Measurements from ENCODE around the gene MYCL.
"Not testable (repeated sequence)": the region's sequence is repeated elsewhere in the genome, so short reads cannot be mapped to it uniquely, and the experiment has no call there.

The MYCL gene

GRCh38 chr1:39928809-39929587, 27.3 kb upstream of the MYCL start:
- no peaks in the 10 kb centered on the region for H3K9me3 ChIP-seq (ENCODE audit: low read length)
- no peak overlapping the region for H2AFZ ChIP-seq (ENCODE audit: low read depth, low read length)
- no peak overlapping the region for H3K4me3 ChIP-seq (ENCODE audit: low read length)
- H3K27me3 ChIP-seq (ENCODE audit: insufficient read depth, low read length), result peaks cover 6% of the 10 kb centered on the region
- no peaks in the 10 kb centered on the region for H3K36me3 ChIP-seq (ENCODE audit: insufficient read depth, low read length)
- H3K4me1 ChIP-seq (ENCODE audit: insufficient read depth, low read length), result no peaks in the 10 kb centered on the region

DNA sequence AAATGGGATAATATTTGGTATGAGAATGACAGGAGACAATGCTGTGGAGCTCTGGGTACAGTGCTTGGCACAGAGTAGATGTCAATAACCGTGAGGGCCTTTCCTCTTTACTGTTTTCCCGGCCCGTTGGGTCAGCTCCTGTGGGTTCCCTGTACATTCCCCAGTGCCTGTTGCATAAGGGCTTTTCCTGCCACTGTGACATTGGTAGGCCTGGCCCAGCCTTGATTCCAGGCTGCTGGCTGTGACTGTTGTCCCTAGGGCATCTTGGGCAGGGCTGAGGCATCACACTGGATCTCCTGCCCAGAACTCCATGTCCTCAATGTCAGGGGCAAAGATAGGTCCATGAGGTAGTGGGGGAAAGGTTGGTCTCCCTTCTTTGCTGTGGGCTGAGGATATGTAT, 25.8 kb upstream of the MYCL start:
- Histone ChIP-seq H3K4me3 (ENCODE audit: low read length) (no peak overlapping the region), H2AFZ (ENCODE audit: low read depth, low read length) (no peak overlapping the region), H3K9me3 (ENCODE audit: low read length) (no peaks in the 10 kb centered on the region), H3K27me3 (ENCODE audit: insufficient read depth, low read length) (peaks cover 6% of the 10 kb centered on the region), H3K4me1 (ENCODE audit: insufficient read depth, low read length) (peaks cover under 1% of the 10 kb centered on the region), H3K36me3 (ENCODE audit: insufficient read depth, low read length) (no peaks in the 10 kb centered on the region)

DNA sequence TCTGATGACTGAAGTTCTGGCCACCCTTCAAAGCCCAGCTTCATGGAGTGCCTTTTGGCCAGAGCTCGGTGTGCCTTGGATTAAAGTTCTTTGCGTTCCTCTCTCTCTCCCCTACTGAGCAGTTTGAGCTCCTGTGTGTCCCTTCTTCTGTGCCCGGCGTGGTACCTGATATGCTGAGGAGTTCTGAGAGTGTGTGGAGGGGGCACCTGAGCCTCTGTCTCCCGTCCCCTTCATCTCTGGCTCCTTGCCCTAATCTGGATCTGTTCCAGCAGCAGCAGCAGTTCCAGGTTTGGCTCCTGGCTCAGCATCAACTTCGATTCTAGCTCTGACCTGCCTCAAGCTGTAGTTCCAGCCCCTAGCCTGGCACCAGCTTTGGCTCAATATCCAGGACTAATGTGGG, 25.1 kb upstream of the MYCL start:
- Histone ChIP-seq H2AFZ (ENCODE audit: low read depth, low read length) (no peak overlapping the region), H3K4me1 (ENCODE audit: insufficient read depth, low read length) (peaks cover 6% of the 10 kb centered on the region)

GRCh38 chr1:39926343-39926793, 24.7 kb upstream of the MYCL start:
- Histone ChIP-seq H3K4me1 (ENCODE audit: insufficient read depth, low read length) (peaks cover 6% of the 10 kb centered on the region), H3K36me3 (ENCODE audit: insufficient read depth, low read length) (no peaks in the 10 kb centered on the region), H3K9me3 (ENCODE audit: low read length) (no peaks in the 10 kb centered on the region), H2AFZ (ENCODE audit: low read depth, low read length) (no peak overlapping the region), H3K4me3 (ENCODE audit: low read length) (no peak overlapping the region), H3K27me3 (ENCODE audit: insufficient read depth, low read length) (peaks cover 6% of the 10 kb centered on the region)

More for the DNA sequence above, 25.1 kb upstream of the MYCL start:
- H3K4me3 ChIP-seq (ENCODE audit: low read length), result no peak overlapping the region
- peaks cover 6% of the 10 kb centered on the region for H3K27me3 ChIP-seq (ENCODE audit: insufficient read depth, low read length)
- no peaks in the 10 kb centered on the region for H3K9me3 ChIP-seq (ENCODE audit: low read length)
- no peaks in the 10 kb centered on the region for H3K36me3 ChIP-seq (ENCODE audit: insufficient read depth, low read length)

- H3K9me3 ChIP-seq (ENCODE audit: low read length), result no peaks in the 10 kb centered on the region
- no peak overlapping the region for H2AFZ ChIP-seq (ENCODE audit: low read depth, low read length)
- peaks cover 6% of the 10 kb centered on the region for H3K4me1 ChIP-seq (ENCODE audit: insufficient read depth, low read length)
- H3K4me3 ChIP-seq (ENCODE audit: low read length), result no peak overlapping the region
- no peaks in the 10 kb centered on the region for H3K36me3 ChIP-seq (ENCODE audit: insufficient read depth, low read length)
- peaks cover 6% of the 10 kb centered on the region for H3K27me3 ChIP-seq (ENCODE audit: insufficient read depth, low read length)
Observed at GRCh38 chr1:39925721-39926342, 24.1 kb upstream of the MYCL start.

DNA sequence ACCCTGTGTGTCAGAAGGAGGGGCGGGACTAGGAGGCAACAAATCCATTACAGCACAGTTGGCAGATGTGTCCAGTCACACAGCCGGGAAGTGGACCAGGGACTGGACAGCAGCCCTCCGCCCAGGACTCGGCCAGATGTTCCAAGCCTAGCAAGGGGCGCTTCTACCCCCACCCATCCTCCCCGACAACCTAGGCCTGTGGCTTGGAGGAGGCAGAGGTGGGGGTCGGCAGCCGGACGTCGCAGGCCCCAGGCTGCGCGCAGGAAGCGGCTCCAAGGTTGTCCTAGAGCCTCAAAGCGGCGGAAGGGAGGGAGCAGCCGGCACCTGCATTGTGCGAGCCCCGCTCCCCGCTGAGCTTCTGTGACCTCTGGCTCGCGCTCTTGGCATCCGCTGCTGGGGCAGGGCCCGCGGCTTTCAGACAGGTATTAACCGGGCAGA, 20.6 kb upstream of the MYCL start:
- H3K4me1 ChIP-seq (ENCODE audit: insufficient read depth, low read length), result peaks cover 6% of the 10 kb centered on the region
- peak overlapping the region; percentile 3 for H2AFZ ChIP-seq (ENCODE audit: low read depth, low read length)
- peak overlapping the region; percentile 15 for H3K4me3 ChIP-seq (ENCODE audit: low read length)
- H3K36me3 ChIP-seq (ENCODE audit: insufficient read depth, low read length), result no peaks in the 10 kb centered on the region
- no peaks in the 10 kb centered on the region for H3K9me3 ChIP-seq (ENCODE audit: low read length)
- H3K27me3 ChIP-seq (ENCODE audit: insufficient read depth, low read length), result peaks cover 3% of the 10 kb centered on the region

DNA sequence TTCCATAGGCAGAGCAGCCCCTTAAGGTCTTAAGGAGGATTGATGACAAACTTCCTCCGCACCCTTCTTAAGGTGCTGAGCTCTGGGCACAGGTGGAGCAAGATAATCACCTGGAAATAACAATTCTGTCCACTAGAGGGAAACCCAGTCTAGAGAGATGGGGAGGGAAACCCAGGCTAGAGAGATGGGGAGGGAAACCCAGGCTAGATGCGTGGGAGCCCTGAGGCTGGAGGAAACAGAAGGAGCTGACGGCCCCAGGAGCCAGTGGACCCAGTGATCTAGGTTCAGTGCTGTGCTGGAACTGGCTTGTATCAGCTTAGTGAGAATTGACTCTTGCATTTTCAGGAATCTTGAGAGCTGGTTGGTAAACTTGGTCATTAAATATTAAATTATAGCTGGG, 17.8 kb upstream of the MYCL start:
- Histone ChIP-seq H3K4me3 (ENCODE audit: low read length) (no peak overlapping the region), H3K4me1 (ENCODE audit: insufficient read depth, low read length) (peaks cover 6% of the 10 kb centered on the region), H3K9me3 (ENCODE audit: low read length) (no peaks in the 10 kb centered on the region), H3K27me3 (ENCODE audit: insufficient read depth, low read length) (peaks cover 2% of the 10 kb centered on the region), H3K36me3 (ENCODE audit: insufficient read depth, low read length) (no peaks in the 10 kb centered on the region), H2AFZ (ENCODE audit: low read depth, low read length) (no peak overlapping the region)

DNA sequence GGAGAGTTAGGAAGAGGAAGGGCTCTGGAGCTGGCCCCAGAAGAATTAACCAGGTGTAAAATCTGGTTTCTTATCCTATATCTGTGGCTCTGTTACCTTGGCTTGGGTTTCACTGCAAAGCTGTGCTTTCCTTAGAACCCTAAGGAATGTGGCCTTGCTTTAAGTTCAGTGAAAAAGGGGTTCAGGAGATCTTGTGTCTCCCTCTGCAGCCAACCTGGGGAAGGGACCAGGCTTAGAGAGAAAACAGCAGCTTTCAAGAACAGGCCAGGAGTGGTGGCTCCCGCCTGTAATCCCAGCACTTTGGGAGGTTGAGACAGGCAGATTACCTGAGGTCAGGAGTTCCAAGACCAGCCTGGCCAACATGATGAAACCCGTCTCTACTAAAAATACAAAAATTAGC, 16.1 kb upstream of the MYCL start:
- Histone ChIP-seq H2AFZ (ENCODE audit: low read depth, low read length) (no peak overlapping the region), H3K9me3 (ENCODE audit: low read length) (no peaks in the 10 kb centered on the region), H3K4me3 (ENCODE audit: low read length) (no peak overlapping the region), H3K27me3 (ENCODE audit: insufficient read depth, low read length) (no peaks in the 10 kb centered on the region), H3K36me3 (ENCODE audit: insufficient read depth, low read length) (no peaks in the 10 kb centered on the region), H3K4me1 (ENCODE audit: insufficient read depth, low read length) (peaks cover 6% of the 10 kb centered on the region)

DNA sequence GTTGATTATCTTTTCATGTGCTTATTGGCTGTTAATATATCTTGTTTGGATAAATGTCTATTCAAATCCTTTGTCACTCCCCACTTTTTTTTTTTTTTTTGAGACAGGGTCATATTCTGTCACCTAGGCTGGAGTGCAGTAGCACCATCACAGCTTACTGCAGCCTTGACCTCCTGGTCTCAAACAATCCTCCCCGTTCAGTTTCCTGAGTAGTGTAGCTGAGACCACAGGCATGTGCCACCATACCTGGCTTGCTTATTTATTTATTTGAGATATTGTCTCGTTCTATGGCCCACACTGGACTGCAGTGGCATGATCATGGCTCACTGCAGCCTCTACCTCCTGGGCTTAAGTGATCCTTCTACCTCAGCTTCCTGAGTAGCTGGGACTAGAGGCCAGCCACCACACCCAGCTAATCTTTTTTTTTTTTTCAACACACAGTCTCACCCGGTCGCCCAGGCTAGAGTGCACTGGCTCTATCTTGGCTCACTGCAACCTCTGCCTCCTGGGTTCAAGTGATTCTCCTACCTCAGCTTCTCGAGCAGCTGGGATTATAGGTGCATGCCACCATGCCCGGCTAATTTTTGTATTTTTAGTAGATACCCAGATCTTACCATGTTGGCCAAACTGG, 13.9 kb upstream of the MYCL start:
- Histone ChIP-seq H2AFZ (ENCODE audit: low read depth, low read length) (no peak overlapping the region), H3K9me3 (ENCODE audit: low read length) (no peaks in the 10 kb centered on the region), H3K27me3 (ENCODE audit: insufficient read depth, low read length) (no peaks in the 10 kb centered on the region), H3K36me3 (ENCODE audit: insufficient read depth, low read length) (no peaks in the 10 kb centered on the region), H3K4me3 (ENCODE audit: low read length) (no peak overlapping the region), H3K4me1 (ENCODE audit: insufficient read depth, low read length) (no peaks in the 10 kb centered on the region)

DNA sequence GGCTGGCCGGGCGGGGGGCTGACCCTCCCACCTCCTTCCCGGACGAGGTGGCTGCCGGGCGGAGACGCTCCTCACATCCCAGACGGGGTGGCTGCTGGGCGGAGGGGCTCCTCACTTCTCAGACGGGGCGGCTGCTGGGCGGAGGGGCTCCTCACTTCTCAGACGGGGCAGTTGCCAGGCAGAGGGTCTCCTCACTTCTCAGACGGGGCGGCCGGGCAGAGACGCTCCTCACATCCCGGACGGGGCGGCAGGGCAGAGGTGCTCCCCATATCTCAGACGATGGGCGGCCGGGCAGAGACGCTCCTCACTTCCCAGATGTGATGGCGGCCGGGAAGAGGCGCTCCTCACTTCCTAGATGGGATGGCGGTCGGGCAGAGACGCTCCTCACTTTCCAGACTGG, 11.4 kb upstream of the MYCL start:
- not testable (repeated sequence) for H3K27me3 ChIP-seq (ENCODE audit: insufficient read depth, low read length)

GRCh38 chr1:39910263-39910662, 8.5 kb upstream of the MYCL start:
- H3K9me3 ChIP-seq (ENCODE audit: low read length), result no peaks in the 10 kb centered on the region
- H2AFZ ChIP-seq (ENCODE audit: low read depth, low read length), result no peak overlapping the region
- H3K4me3 ChIP-seq (ENCODE audit: low read length), result no peak overlapping the region
- H3K27me3 ChIP-seq (ENCODE audit: insufficient read depth, low read length), result no peaks in the 10 kb centered on the region
- H3K4me1 ChIP-seq (ENCODE audit: insufficient read depth, low read length), result no peaks in the 10 kb centered on the region
- no peaks in the 10 kb centered on the region for H3K36me3 ChIP-seq (ENCODE audit: insufficient read depth, low read length)

More for the DNA sequence above, 11.4 kb upstream of the MYCL start:
- H3K9me3 ChIP-seq (ENCODE audit: low read length); H3K36me3 ChIP-seq (ENCODE audit: insufficient read depth, low read length); H3K4me1 ChIP-seq (ENCODE audit: insufficient read depth, low read length); H2AFZ ChIP-seq (ENCODE audit: low read depth, low read length); H3K4me3 ChIP-seq (ENCODE audit: low read length): not testable (repeated sequence)

DNA sequence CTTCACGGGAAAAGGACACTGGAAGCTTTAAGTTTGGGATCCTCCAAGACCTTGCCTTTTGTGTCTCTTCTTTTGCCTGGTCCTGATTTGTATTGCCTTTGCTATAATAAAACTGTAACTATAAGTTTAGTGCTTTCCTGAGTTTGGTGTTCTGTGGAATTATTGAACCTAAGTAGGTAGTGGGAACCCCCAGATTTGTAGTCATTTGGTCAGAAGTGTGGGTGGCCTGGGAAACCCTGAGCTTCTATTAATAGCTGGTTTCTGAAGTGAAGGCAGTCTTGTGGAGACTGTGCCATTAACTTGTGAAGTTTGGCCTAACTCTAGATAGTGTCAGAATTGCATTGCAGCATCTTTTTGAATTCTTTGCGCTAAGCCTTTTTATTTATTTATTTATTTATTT, 6.8 kb upstream of the MYCL start:
- H3K4me1 ChIP-seq (ENCODE audit: insufficient read depth, low read length), result no peaks in the 10 kb centered on the region
- H2AFZ ChIP-seq (ENCODE audit: low read depth, low read length), result no peak overlapping the region
- H3K4me3 ChIP-seq (ENCODE audit: low read length), result no peak overlapping the region
- no peaks in the 10 kb centered on the region for H3K9me3 ChIP-seq (ENCODE audit: low read length)
- H3K36me3 ChIP-seq (ENCODE audit: insufficient read depth, low read length), result no peaks in the 10 kb centered on the region
- no peaks in the 10 kb centered on the region for H3K27me3 ChIP-seq (ENCODE audit: insufficient read depth, low read length)

Data from neuron (in vitro differentiated cells).